ENCODE measurements around the gene NPIPA8. TPM values are rescaled to one million over a fixed set of nuclear protein-coding genes. Genes with fewer than 3 reads are reported as not detected.
"Not testable (repeated sequence)": the region's sequence is repeated elsewhere in the genome, so short reads cannot be mapped to it uniquely, and the experiment has no call there.

The NPIPA8 gene
- polyA plus RNA-seq, 1 donor (not counting 4 experiments of a cell fraction or from before 2014, with no cell fraction given), result 0.68 TPM

DNA sequence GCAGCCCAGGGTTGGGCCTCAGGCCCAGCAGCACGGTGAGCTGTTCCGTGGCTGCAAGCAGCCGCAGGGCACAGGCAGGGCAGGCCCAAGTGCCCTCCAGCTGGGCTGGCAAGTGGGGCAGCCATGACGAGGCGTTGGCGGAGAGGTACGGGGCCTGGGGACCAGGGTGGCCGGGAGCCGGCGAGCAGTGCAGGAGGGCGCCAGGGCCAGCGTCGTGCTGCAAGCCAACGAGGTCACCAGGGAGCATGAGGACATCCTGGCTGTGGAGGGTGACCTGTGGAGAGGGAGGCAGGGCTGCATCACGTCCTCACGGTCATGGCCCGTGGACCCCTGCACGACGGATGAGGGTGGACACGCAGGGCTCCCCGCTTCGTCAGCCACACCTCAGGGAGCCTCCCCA, 11.2 kb upstream of the NPIPA8 start:
- H3K9ac ChIP-seq (ENCODE audit: control insufficient read depth, extremely low read depth, insufficient read depth, low read length); dilution Hi-C loops (cut with MboI; ENCODE audit: extremely low pct_ligation_motif_present, low sequenced_read_pairs); FAIRE-seq; H3K36me3 ChIP-seq (ENCODE audit: control insufficient read depth in 2 of 2, extremely low read depth in 1 of 2, insufficient read depth in 2 of 2, low read length in 2 of 2); H3K9me1 ChIP-seq (ENCODE audit: control insufficient read depth, extremely low read depth, insufficient read depth, low read length); H2AFZ ChIP-seq (ENCODE audit: control insufficient read depth, low read length); H4K20me1 ChIP-seq (ENCODE audit: control insufficient read depth, extremely low read depth, insufficient read depth, low read length); H3K27me3 ChIP-seq (ENCODE audit: control insufficient read depth, extremely low read depth, insufficient read depth, low read length); H3K79me2 ChIP-seq (ENCODE audit: control insufficient read depth, insufficient read depth, low read length); H3K4me2 ChIP-seq (ENCODE audit: control insufficient read depth, extremely low read depth, insufficient read depth, low read depth, low read length); DNase-seq (ENCODE audit: low read depth, low spot score); H3K27ac ChIP-seq (ENCODE audit: control insufficient read depth, insufficient read depth, low read length); H3K9me3 ChIP-seq (ENCODE audit: control insufficient read depth, low read depth, low read length); H3K4me3 ChIP-seq (ENCODE audit: control insufficient read depth in 2 of 3, extremely low read depth in 1 of 3, insufficient read depth in 2 of 3, low read depth in 1 of 3, low read length in 3 of 3); H3K4me1 ChIP-seq (ENCODE audit: control insufficient read depth, extremely low read depth, insufficient read depth, low read length): not testable (repeated sequence)

DNA sequence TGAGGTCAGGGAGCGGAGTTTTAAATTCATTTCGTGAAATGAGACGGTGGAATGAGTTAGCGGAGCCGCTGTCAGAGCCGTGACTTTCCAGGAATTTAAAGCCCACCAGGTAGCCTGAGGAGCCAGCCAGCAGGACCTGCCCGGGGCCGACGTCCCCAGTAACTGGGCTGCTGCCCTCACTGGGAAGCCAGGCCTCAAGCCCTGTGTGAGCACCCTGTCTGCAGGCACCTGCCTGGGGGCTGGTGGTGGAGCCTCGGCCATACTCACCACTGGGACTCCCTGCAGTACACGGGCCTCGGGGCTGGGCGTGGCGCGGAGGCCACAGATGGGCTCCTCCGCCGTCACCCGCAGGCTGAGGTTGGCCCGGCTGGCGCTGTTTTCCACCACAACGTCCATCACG, 10.5 kb upstream of the NPIPA8 start:
- H3K79me2 ChIP-seq (ENCODE audit: control insufficient read depth, insufficient read depth, low read length); H3K4me3 ChIP-seq (ENCODE audit: control insufficient read depth in 2 of 3, extremely low read depth in 1 of 3, insufficient read depth in 2 of 3, low read depth in 1 of 3, low read length in 3 of 3); H3K4me1 ChIP-seq (ENCODE audit: control insufficient read depth, extremely low read depth, insufficient read depth, low read length); H3K27ac ChIP-seq (ENCODE audit: control insufficient read depth, insufficient read depth, low read length); H3K9ac ChIP-seq (ENCODE audit: control insufficient read depth, extremely low read depth, insufficient read depth, low read length); H3K36me3 ChIP-seq (ENCODE audit: control insufficient read depth in 2 of 2, extremely low read depth in 1 of 2, insufficient read depth in 2 of 2, low read length in 2 of 2); FAIRE-seq; H3K9me3 ChIP-seq (ENCODE audit: control insufficient read depth, low read depth, low read length); H2AFZ ChIP-seq (ENCODE audit: control insufficient read depth, low read length); dilution Hi-C loops (cut with MboI; ENCODE audit: extremely low pct_ligation_motif_present, low sequenced_read_pairs); H4K20me1 ChIP-seq (ENCODE audit: control insufficient read depth, extremely low read depth, insufficient read depth, low read length); DNase-seq (ENCODE audit: low read depth, low spot score); H3K27me3 ChIP-seq (ENCODE audit: control insufficient read depth, extremely low read depth, insufficient read depth, low read length); H3K4me2 ChIP-seq (ENCODE audit: control insufficient read depth, extremely low read depth, insufficient read depth, low read depth, low read length); H3K9me1 ChIP-seq (ENCODE audit: control insufficient read depth, extremely low read depth, insufficient read depth, low read length): not testable (repeated sequence)

- H3K4me3 ChIP-seq (ENCODE audit: control insufficient read depth in 2 of 3, extremely low read depth in 1 of 3, insufficient read depth in 2 of 3, low read depth in 1 of 3, low read length in 3 of 3); H3K4me1 ChIP-seq (ENCODE audit: control insufficient read depth, extremely low read depth, insufficient read depth, low read length); H2AFZ ChIP-seq (ENCODE audit: control insufficient read depth, low read length); H3K36me3 ChIP-seq (ENCODE audit: control insufficient read depth in 2 of 2, extremely low read depth in 1 of 2, insufficient read depth in 2 of 2, low read length in 2 of 2); H3K9me1 ChIP-seq (ENCODE audit: control insufficient read depth, extremely low read depth, insufficient read depth, low read length); FAIRE-seq; DNase-seq (ENCODE audit: low read depth, low spot score); H3K9ac ChIP-seq (ENCODE audit: control insufficient read depth, extremely low read depth, insufficient read depth, low read length); H3K9me3 ChIP-seq (ENCODE audit: control insufficient read depth, low read depth, low read length); H3K27me3 ChIP-seq (ENCODE audit: control insufficient read depth, extremely low read depth, insufficient read depth, low read length); H3K79me2 ChIP-seq (ENCODE audit: control insufficient read depth, insufficient read depth, low read length); H3K4me2 ChIP-seq (ENCODE audit: control insufficient read depth, extremely low read depth, insufficient read depth, low read depth, low read length); H4K20me1 ChIP-seq (ENCODE audit: control insufficient read depth, extremely low read depth, insufficient read depth, low read length); dilution Hi-C loops (cut with MboI; ENCODE audit: extremely low pct_ligation_motif_present, low sequenced_read_pairs); H3K27ac ChIP-seq (ENCODE audit: control insufficient read depth, insufficient read depth, low read length): not testable (repeated sequence)
These were observed 8.1 kb upstream of the NPIPA8 start for GRCh38 chr16:18344634-18345033.

DNA sequence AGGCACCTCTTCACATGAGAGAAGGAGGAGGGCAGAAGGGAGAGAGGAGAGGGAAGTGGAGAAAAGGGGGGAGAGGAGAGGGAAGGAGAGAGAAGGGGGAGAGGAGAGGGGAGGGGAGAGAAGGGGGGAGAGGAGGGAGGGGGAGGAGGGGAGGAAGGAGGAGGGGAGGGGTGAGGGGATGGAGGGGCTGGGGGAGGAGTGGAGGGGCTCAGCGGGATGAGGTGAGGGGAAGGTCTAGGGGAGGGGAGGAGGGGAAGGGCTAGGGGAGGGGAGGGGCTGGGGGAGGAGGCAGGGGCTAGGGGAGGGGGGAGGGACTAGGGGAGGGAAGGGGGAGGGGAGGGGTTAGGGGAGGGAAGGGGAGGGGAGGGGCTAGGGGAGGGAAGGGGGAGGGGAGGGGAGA, 5.5 kb upstream of the NPIPA8 start:
- H2AFZ ChIP-seq (ENCODE audit: control insufficient read depth, low read length); H3K79me2 ChIP-seq (ENCODE audit: control insufficient read depth, insufficient read depth, low read length); H3K27ac ChIP-seq (ENCODE audit: control insufficient read depth, insufficient read depth, low read length); dilution Hi-C loops (cut with MboI; ENCODE audit: extremely low pct_ligation_motif_present, low sequenced_read_pairs); H3K9ac ChIP-seq (ENCODE audit: control insufficient read depth, extremely low read depth, insufficient read depth, low read length); H3K27me3 ChIP-seq (ENCODE audit: control insufficient read depth, extremely low read depth, insufficient read depth, low read length); H4K20me1 ChIP-seq (ENCODE audit: control insufficient read depth, extremely low read depth, insufficient read depth, low read length); H3K9me3 ChIP-seq (ENCODE audit: control insufficient read depth, low read depth, low read length); H3K36me3 ChIP-seq (ENCODE audit: control insufficient read depth in 2 of 2, extremely low read depth in 1 of 2, insufficient read depth in 2 of 2, low read length in 2 of 2); FAIRE-seq; H3K4me3 ChIP-seq (ENCODE audit: control insufficient read depth in 2 of 3, extremely low read depth in 1 of 3, insufficient read depth in 2 of 3, low read depth in 1 of 3, low read length in 3 of 3); H3K9me1 ChIP-seq (ENCODE audit: control insufficient read depth, extremely low read depth, insufficient read depth, low read length); DNase-seq (ENCODE audit: low read depth, low spot score); H3K4me2 ChIP-seq (ENCODE audit: control insufficient read depth, extremely low read depth, insufficient read depth, low read depth, low read length); H3K4me1 ChIP-seq (ENCODE audit: control insufficient read depth, extremely low read depth, insufficient read depth, low read length): not testable (repeated sequence)

- H3K9ac ChIP-seq (ENCODE audit: control insufficient read depth, extremely low read depth, insufficient read depth, low read length); H4K20me1 ChIP-seq (ENCODE audit: control insufficient read depth, extremely low read depth, insufficient read depth, low read length); H3K9me1 ChIP-seq (ENCODE audit: control insufficient read depth, extremely low read depth, insufficient read depth, low read length); H3K9me3 ChIP-seq (ENCODE audit: control insufficient read depth, low read depth, low read length); H3K4me2 ChIP-seq (ENCODE audit: control insufficient read depth, extremely low read depth, insufficient read depth, low read depth, low read length); H3K79me2 ChIP-seq (ENCODE audit: control insufficient read depth, insufficient read depth, low read length); H2AFZ ChIP-seq (ENCODE audit: control insufficient read depth, low read length); H3K27ac ChIP-seq (ENCODE audit: control insufficient read depth, insufficient read depth, low read length); H3K4me3 ChIP-seq (ENCODE audit: control insufficient read depth in 2 of 3, extremely low read depth in 1 of 3, insufficient read depth in 2 of 3, low read depth in 1 of 3, low read length in 3 of 3); H3K4me1 ChIP-seq (ENCODE audit: control insufficient read depth, extremely low read depth, insufficient read depth, low read length); FAIRE-seq; DNase-seq (ENCODE audit: low read depth, low spot score); H3K36me3 ChIP-seq (ENCODE audit: control insufficient read depth in 2 of 2, extremely low read depth in 1 of 2, insufficient read depth in 2 of 2, low read length in 2 of 2); dilution Hi-C loops (cut with MboI; ENCODE audit: extremely low pct_ligation_motif_present, low sequenced_read_pairs); H3K27me3 ChIP-seq (ENCODE audit: control insufficient read depth, extremely low read depth, insufficient read depth, low read length): not testable (repeated sequence)
These were observed 5.0 kb upstream of the NPIPA8 start for GRCh38 chr16:18341417-18341960.

Measured in keratinocyte (primary cell).